ENCODE measurements around the gene GLIS1.

Gene GLIS1

DNA sequence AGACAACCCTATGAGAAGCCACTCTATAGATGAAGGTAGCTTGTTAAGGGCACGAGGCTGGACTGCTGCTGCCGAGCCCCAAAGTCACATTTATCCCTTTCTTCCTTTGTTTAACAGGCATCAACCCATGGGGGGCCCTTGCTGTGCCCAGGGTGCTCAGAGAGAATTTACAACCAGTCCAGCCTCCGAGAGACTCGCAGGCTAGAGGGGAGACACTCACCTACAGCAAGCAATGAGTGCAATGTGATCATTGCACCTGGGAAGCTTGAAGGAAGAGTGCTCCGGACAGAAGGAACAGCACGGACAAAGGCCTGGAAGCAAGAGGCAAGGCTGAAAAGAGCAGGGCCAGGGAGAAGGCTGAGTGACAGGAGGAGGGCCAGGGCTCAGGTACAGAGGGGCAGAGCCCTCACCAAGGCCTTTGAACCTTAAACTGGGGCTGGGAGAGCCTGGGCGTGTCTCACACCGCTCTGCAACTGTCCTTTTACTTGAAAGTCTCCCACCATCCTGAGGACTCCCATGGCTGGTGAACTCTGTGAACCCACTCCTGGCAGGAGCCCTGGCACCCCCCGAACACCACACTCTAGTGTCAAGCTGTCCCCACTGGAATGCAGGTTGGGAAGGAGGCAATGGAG lies 252.5 kb downstream of the GLIS1 start:
- Histone ChIP-seq H3K4me1 (ENCODE audit: insufficient read depth, poor library complexity, severe bottlenecking) (no peaks in the 10 kb centered on the region), H3K27me3 (ENCODE audit: insufficient read depth, poor library complexity, severe bottlenecking) (peaks cover 12% of the 10 kb centered on the region), H3K4me3 (ENCODE audit: severe bottlenecking) (no peak overlapping the region), H3K9me3 (ENCODE audit: severe bottlenecking) (no peaks in the 10 kb centered on the region), H3K36me3 (ENCODE audit: low read depth) (no peaks in the 10 kb centered on the region), H3K27ac (ENCODE audit: poor library complexity, severe bottlenecking) (no peak overlapping the region)
- DNase-seq (ENCODE audit: low spot score) (no peak), ATAC-seq (ENCODE audit: low read depth) (no peak)
- no peak for TF ChIP-seq CTCF (IDR thresholded peaks at IDR 0.05; ENCODE audit: poor library complexity, severe bottlenecking)

- peaks cover 12% of the 10 kb centered on the region for H3K27me3 ChIP-seq (ENCODE audit: insufficient read depth, poor library complexity, severe bottlenecking)
- no peaks in the 10 kb centered on the region for H3K4me1 ChIP-seq (ENCODE audit: insufficient read depth, poor library complexity, severe bottlenecking)
- no peaks in the 10 kb centered on the region for H3K9me3 ChIP-seq (ENCODE audit: severe bottlenecking)
- no peak overlapping the region for H3K27ac ChIP-seq (ENCODE audit: poor library complexity, severe bottlenecking)
- ATAC-seq (ENCODE audit: low read depth) (peak; percentile 88), DNase-seq (ENCODE audit: low spot score) (no peak)
- no peak overlapping the region for H3K4me3 ChIP-seq (ENCODE audit: severe bottlenecking)
- TF ChIP-seq CTCF (IDR thresholded peaks at IDR 0.05; ENCODE audit: poor library complexity, severe bottlenecking) = peak; percentile 84
- no peaks in the 10 kb centered on the region for H3K36me3 ChIP-seq (ENCODE audit: low read depth)
Observed at GRCh38 chr1:53485478-53486394, 253.2 kb downstream of the GLIS1 start.

GRCh38 chr1:53484705-53485477 lies 254.1 kb downstream of the GLIS1 start:
- ATAC-seq (ENCODE audit: low read depth) (no peak; the same call in 2 of the 3 replicates), DNase-seq (ENCODE audit: low spot score) (no peak)
- TF ChIP-seq CTCF (IDR thresholded peaks at IDR 0.05; ENCODE audit: poor library complexity, severe bottlenecking) = no peak
- Histone ChIP-seq H3K9me3 (ENCODE audit: severe bottlenecking) (no peaks in the 10 kb centered on the region), H3K4me1 (ENCODE audit: insufficient read depth, poor library complexity, severe bottlenecking) (no peaks in the 10 kb centered on the region), H3K27ac (ENCODE audit: poor library complexity, severe bottlenecking) (no peak overlapping the region), H3K36me3 (ENCODE audit: low read depth) (no peaks in the 10 kb centered on the region), H3K27me3 (ENCODE audit: insufficient read depth, poor library complexity, severe bottlenecking) (peaks cover 9% of the 10 kb centered on the region), H3K4me3 (ENCODE audit: severe bottlenecking) (no peak overlapping the region)

- ATAC-seq (ENCODE audit: low read depth) = no peak
- peaks cover 8% of the 10 kb centered on the region for H3K27me3 ChIP-seq (ENCODE audit: insufficient read depth, poor library complexity, severe bottlenecking)
Observed at GRCh38 chr1:53483656-53484055, 255.3 kb downstream of the GLIS1 start.

More at GRCh38 chr1:53483656-53484055, 255.3 kb downstream of the GLIS1 start:
- Histone ChIP-seq H3K36me3 (ENCODE audit: low read depth) (no peaks in the 10 kb centered on the region), H3K4me3 (ENCODE audit: severe bottlenecking) (no peak overlapping the region), H3K4me1 (ENCODE audit: insufficient read depth, poor library complexity, severe bottlenecking) (no peaks in the 10 kb centered on the region), H3K9me3 (ENCODE audit: severe bottlenecking) (no peaks in the 10 kb centered on the region), H3K27ac (ENCODE audit: poor library complexity, severe bottlenecking) (no peak overlapping the region)
- DNase-seq (ENCODE audit: low spot score) = no peak
- TF ChIP-seq CTCF (IDR thresholded peaks at IDR 0.05; ENCODE audit: poor library complexity, severe bottlenecking) = no peak

Data from RWPE2 (cell line).